ENCODE results near the gene FAM181A. TPM values are rescaled to one million over a fixed set of nuclear protein-coding genes. Genes with fewer than 3 reads are reported as not detected.

The FAM181A gene
- total RNA-seq, 1 experiment from 2014 or later, result not detected

- Histone ChIP-seq H3K4ac (ENCODE audit: low read depth, low read length) (no peak overlapping the region), H3T11ph (ENCODE audit: low read length) (no peak overlapping the region), H2BK5ac (ENCODE audit: insufficient read length, low read length) (no peak overlapping the region), H3K18ac (ENCODE audit: insufficient read length, low read depth, low read length) (no peak overlapping the region), H3K27ac (ENCODE audit: insufficient read length, low read depth, low read length) (no peak overlapping the region), H2AFZ (ENCODE audit: low read length) (no peak overlapping the region), H3K56ac (ENCODE audit: insufficient read length, low read depth, low read length) (no peak overlapping the region), H3K4me1 (ENCODE audit: insufficient read depth, low read length) (no peaks in the 10 kb centered on the region), H3K14ac (ENCODE audit: insufficient read depth, low read length) (no peak overlapping the region), H3K23ac (ENCODE audit: insufficient read length, low read depth, low read length) (no peak overlapping the region), H3K4me2 (ENCODE audit: insufficient read depth, insufficient read length, low read length) (no peak overlapping the region), H2BK20ac (ENCODE audit: low read depth, low read length, poor library complexity, severe bottlenecking) (no peak overlapping the region), H4K5ac (ENCODE audit: insufficient read length, low read depth, low read length) (no peak overlapping the region), H4K91ac (ENCODE audit: insufficient read length, low read depth, low read length) (no peak overlapping the region), H3K27me3 (ENCODE audit: insufficient read depth, low read length) (no peaks in the 10 kb centered on the region), H3K79me1 (ENCODE audit: insufficient read depth, low read depth, low read length, poor library complexity, severe bottlenecking) (no peaks in the 10 kb centered on the region), H2BK15ac (ENCODE audit: low read depth, low read length) (no peak overlapping the region), H3K23me2 (ENCODE audit: insufficient read length, low read depth, low read length, poor library complexity, severe bottlenecking) (no peaks in the 10 kb centered on the region), H3K79me2 (ENCODE audit: insufficient read depth, low read length) (no peaks in the 10 kb centered on the region), H3K9ac (ENCODE audit: extremely low read depth, insufficient read length, low read length) (no peak overlapping the region), H2BK120ac (ENCODE audit: low read depth, low read length, poor library complexity, severe bottlenecking) (no peak overlapping the region), H4K8ac (replicated peaks; ENCODE audit: insufficient read length, low read depth, low read length) (no peak overlapping the region), H4K20me1 (ENCODE audit: control insufficient read depth, insufficient read depth, insufficient read length) (no peaks in the 10 kb centered on the region), H3K9me3 (ENCODE audit: control insufficient read depth, low read depth, low read length) (no peaks in the 10 kb centered on the region), H2AK5ac (ENCODE audit: insufficient read length, low read length) (no peak overlapping the region), H2BK12ac (ENCODE audit: insufficient read length, low read depth, low read length) (no peak overlapping the region)
- no peaks in the 10 kb centered on the region; the same call in none of the 2 replicates for H3K27me3 Mint-ChIP-seq (ENCODE audit: low read depth)
- H3K4me1 Mint-ChIP-seq, result no peaks in the 10 kb centered on the region
- no peaks in the 10 kb centered on the region; a peak in 1 of 7 replicates for H3K36me3 Mint-ChIP-seq (ENCODE audit: insufficient read depth in 1 of 3, low read depth in 3 of 3)
- no peak overlapping the region for H3K4me3 Mint-ChIP-seq
- no CpG with 5 or more reads among the region's 4 CpGs for WGBS (ENCODE audit: extremely low coverage, insufficient read length, low lambda C conversion rate)
- no peak overlapping the region for H3K27ac Mint-ChIP-seq
- no peaks in the 10 kb centered on the region; a peak in 2 of 5 replicates for H3K9me3 Mint-ChIP-seq
- TF ChIP-seq CTCF (conservative IDR thresholded peaks at IDR 0.05), result no peak
- no peak for DNase-seq
These were observed 12.9 kb upstream of the FAM181A start for GRCh38 chr14:93914278-93914677.

All from H9 (cell line).